OCI-LY3 (cell line): Measurements from ENCODE around the gene ZNF624.

Experiments used
- H2AFZ ChIP-seq: fragments of 200-600, 300-600 bp; shearing (Covaris generic); 2 replicates; pipeline ENCODE4 v1.6.0; 2014; ENCODE audit warnings: antibody characterized with exemption, low read depth, low read length
- H3K27ac ChIP-seq: fragments of 200-600, 300-600 bp; sonication (generic); 2 replicates; pipeline ENCODE4 v1.5.1; 2014; ENCODE audit warnings: mild to moderate bottlenecking, low read length, moderate library complexity, mixed read lengths
- H3K27me3 ChIP-seq: fragments of 200-600, 300-600 bp; sonication (generic); 2 replicates; pipeline ENCODE4 v1.6.1; 2014; ENCODE audit warnings: low read depth, low read length, mixed read lengths
- H3K36me3 ChIP-seq: fragments of 200-600, 300-600 bp; sonication (generic); replicated peaks from 2 replicates; pipeline ENCODE3; 2014; ENCODE audit warnings: low read depth, low read length, mixed read lengths
- H3K4me1 ChIP-seq: fragments of 300-600, 200-600 bp; sonication (generic); 2 replicates; pipeline ENCODE4 v1.6.1; 2014; ENCODE audit warnings: low read length, mixed read lengths
- H3K4me2 ChIP-seq: fragments of 200-600, 300-600 bp; sonication (generic); 2 replicates; pipeline ENCODE4 v1.6.1; 2014; ENCODE audit warnings: low read length, mixed read lengths
- H3K4me3 ChIP-seq: fragments of 300-600, 200-600 bp; sonication (generic); 2 replicates; pipeline ENCODE4 v1.5.1; 2014; ENCODE audit warnings: antibody characterized with exemption, mild to moderate bottlenecking, low read length, moderate library complexity
- H3K79me2 ChIP-seq: fragments of 300-600, 200-600 bp; shearing (Covaris generic); 2 replicates; pipeline ENCODE4 v1.6.1; 2014; ENCODE audit warnings: mild to moderate bottlenecking, low read length, mixed read lengths
- H3K9ac ChIP-seq: fragments of 300-600, 200-600 bp; shearing (Covaris generic); 2 replicates; pipeline ENCODE4 v1.6.0; 2014; ENCODE audit warnings: mild to moderate bottlenecking, low read length, moderate library complexity
- H3K9me3 ChIP-seq: fragments of 200-600, 300-600 bp; shearing (Covaris generic); 2 replicates; pipeline ENCODE4 v1.6.1; 2014; ENCODE audit warnings: low read length, mixed read lengths; ENCODE audit not compliant: insufficient read depth
- H4K20me1 ChIP-seq: fragments of 200-600, 300-600 bp; sonication (generic); 2 replicates; pipeline ENCODE4 v1.6.1; 2016; ENCODE audit warnings: low read length, mixed read lengths; ENCODE audit not compliant: insufficient read depth
- CTCF ChIP-seq: fragments of 200-600, 300-600 bp; sonication (generic); IDR thresholded peaks from 2 replicates; pipeline ENCODE4 v1.5.1; 2014; ENCODE audit warnings: antibody characterized with exemption, low read length, low read depth
- EZH2phosphoT487 ChIP-seq: fragments of 200-600 bp; shearing (Covaris generic); IDR thresholded peaks from 2 replicates; pipeline ENCODE4 v1.6.1; 2018; ENCODE audit warnings: antibody characterized with exemption, mixed run types, low read depth

ZNF624 gene

GRCh38 chr17:16584273-16584995 is 69.2 kb downstream of the ZNF624 start:
- Histone ChIP-seq H3K79me2 (no peaks in the 10 kb centered on the region), H3K27ac (no peak overlapping the region), H3K9me3 (no peaks in the 10 kb centered on the region), H3K4me2 (no peak overlapping the region), H4K20me1 (no peaks in the 10 kb centered on the region), H3K36me3 (no peaks in the 10 kb centered on the region), H3K4me1 (no peaks in the 10 kb centered on the region), H3K27me3 (no peaks in the 10 kb centered on the region), H2AFZ (no peak overlapping the region), H3K9ac (no peak overlapping the region), H3K4me3 (no peak overlapping the region)
- no peak for TF ChIP-seq CTCF

- H4K20me1 ChIP-seq, result no peaks in the 10 kb centered on the region
- H3K9me3 ChIP-seq, result no peaks in the 10 kb centered on the region
- no peaks in the 10 kb centered on the region for H3K79me2 ChIP-seq
- H3K9ac ChIP-seq, result no peak overlapping the region
- H3K27ac ChIP-seq, result no peak overlapping the region
- H3K27me3 ChIP-seq, result no peaks in the 10 kb centered on the region
- H3K4me2 ChIP-seq, result no peak overlapping the region
- H2AFZ ChIP-seq, result no peak overlapping the region
- no peaks in the 10 kb centered on the region for H3K36me3 ChIP-seq
- no peak overlapping the region for H3K4me3 ChIP-seq
- H3K4me1 ChIP-seq, result no peaks in the 10 kb centered on the region
- TF ChIP-seq EZH2phosphoT487 (no peak), CTCF (no peak)
Measured at GRCh38 chr17:16583781-16584180, 69.9 kb downstream of the ZNF624 start.

GRCh38 chr17:16573466-16573865 is 80.2 kb downstream of the ZNF624 start:
- no peaks in the 10 kb centered on the region for H4K20me1 ChIP-seq
- no peaks in the 10 kb centered on the region for H3K4me1 ChIP-seq
- H3K79me2 ChIP-seq, result no peaks in the 10 kb centered on the region
- no peak for TF ChIP-seq CTCF
- no peak for TF ChIP-seq EZH2phosphoT487
- H3K27me3 ChIP-seq, result no peaks in the 10 kb centered on the region
- no peak overlapping the region for H3K9ac ChIP-seq
- H3K27ac ChIP-seq, result no peak overlapping the region
- H3K36me3 ChIP-seq, result no peaks in the 10 kb centered on the region
- H3K4me3 ChIP-seq, result no peak overlapping the region
- no peak overlapping the region for H3K4me2 ChIP-seq
- no peak overlapping the region for H2AFZ ChIP-seq
- no peaks in the 10 kb centered on the region for H3K9me3 ChIP-seq
